IPS DF 19.7 (cell line): ENCODE measurements around the gene TIGD3.
"Not testable (repeated sequence)": the region's sequence is repeated elsewhere in the genome, so short reads cannot be mapped to it uniquely, and the experiment has no call there.

Source experiments
- DNase-seq: peaks from one replicate; pipeline ENCODE4 v3.0.0-alpha.2; 2013; ENCODE audit warnings: low read depth, low spot score

TIGD3 gene

DNA sequence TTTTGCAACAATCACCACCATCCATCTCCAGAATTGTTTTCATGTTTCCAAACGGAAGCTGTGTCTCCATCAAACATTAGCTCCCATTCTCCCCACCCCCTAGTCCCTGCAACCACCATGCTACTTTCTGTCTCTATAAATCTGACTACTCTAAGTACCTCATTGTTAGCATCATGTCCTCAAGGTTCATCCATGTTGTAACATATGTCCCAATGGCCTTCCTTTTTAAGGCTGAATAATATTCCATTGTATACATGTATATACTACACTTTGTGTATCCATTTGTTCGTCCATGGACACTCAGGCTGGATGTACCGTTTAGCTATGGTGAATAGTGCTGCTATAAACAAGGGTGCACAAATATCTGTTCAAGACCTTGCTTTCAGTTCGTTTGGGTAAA is 29.1 kb upstream of the TIGD3 start:
- DNase-seq, result no peak

DNA sequence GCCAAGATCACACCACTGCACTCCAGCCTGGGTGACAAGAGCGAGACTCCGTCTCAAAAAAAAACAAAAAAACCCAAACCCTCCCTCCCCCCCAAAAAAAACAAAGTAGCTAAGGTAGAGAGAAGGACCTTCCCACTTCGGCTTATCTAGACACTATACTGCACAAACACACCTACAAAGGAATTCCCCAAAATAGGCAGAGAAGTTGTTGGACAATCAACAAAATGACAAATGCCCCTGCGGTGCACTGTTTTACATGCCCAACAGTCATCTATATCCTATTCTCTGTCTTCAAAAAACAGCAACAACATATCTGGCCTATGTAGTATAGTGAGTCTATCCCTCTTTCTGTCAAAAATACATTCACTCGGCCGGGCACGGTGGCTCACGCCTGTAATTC is 27.5 kb upstream of the TIGD3 start:
- no peak for DNase-seq

DNA sequence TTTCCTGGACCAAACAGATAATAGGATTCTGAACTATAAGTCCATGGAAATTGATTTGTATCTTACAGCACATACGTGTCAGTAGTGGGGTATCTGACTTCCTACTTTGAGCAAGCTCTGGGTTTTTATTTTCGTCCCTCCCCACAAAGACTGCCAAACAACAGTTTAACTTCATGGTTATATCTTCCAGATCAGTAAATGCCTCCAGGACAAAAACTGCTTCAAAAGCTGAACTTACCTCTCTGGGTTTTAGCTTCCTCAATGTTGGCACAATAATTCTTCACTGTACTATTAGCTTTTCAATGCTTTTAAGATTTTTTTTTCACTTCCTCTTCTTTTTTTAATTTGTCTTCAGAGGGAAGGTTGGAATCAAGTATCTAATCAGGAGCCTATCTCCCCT is 25.1 kb upstream of the TIGD3 start:
- no peak for DNase-seq

- DNase-seq, result peak; percentile 78
These were observed 24.6 kb upstream of the TIGD3 start for GRCh38 chr11:65329944-65330403.

DNA sequence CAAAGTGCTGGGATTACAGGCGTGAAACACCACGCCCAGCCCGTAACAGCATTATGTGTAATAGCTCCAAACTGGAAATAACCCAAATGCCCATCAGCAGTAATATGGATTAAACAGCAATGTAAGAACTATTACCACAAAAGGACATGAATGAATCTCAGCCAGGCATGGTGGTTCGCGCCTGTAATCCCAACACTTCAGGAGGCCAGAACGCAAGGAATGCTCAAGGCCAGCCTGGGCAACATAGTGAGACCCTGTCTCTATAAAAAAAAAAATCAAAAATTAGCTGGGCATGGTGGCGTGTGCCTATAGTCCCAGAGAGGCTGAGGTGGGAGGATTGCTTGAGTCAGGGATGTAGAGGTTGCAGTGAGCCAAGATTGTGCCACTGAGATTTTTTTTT is 24.0 kb upstream of the TIGD3 start:
- DNase-seq, result no peak

GRCh38 chr11:65332591-65332990 is 22.0 kb upstream of the TIGD3 start:
- DNase-seq, result not testable (repeated sequence)

DNA sequence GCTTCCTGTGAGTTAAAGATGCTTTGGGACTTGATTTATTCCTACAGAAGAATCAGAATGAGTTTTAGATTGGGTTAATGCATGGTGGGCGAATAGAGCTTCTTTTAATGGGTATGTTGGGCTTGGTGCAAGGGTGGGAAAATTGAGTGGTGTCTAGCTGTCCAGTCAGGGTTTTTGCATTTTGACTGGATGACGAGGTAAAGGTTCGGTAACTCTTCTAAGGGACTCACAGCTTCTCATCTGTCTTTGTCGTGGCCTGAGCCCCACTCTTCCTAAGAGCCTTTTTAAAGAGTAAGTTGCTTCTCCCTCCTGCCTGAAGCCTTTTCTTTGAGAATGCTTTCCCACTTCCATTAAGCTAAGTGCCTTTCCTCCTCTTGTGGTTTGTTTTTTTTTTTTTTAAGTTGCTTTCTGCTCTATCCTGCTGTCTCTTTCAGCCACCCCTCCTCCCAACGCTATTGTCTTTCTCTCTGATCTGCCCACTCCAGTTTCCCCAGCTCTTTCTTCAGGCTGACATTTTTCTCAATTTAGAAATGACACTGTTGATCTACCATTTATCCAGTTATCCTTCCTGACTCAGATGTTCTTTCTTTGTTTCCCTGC is 19.8 kb upstream of the TIGD3 start:
- no peak for DNase-seq

DNA sequence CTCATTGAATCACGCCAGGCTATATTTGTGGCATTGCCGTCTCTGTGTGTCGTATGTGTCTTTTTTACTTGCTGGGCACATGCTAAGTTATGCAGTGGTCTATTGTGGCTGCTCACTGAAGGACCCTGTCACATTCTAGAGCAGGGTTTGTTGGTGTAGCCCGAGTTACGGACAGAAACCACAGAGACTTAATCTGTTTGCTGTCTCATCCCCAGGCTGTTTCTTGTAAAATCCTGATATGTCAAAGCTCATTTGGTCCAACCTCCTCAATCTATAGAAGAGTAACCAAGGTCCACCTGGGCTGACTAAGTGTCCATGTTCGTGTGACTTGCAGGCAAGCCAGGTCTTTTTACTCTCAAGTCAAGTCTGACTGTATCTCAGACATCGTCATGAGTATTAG is 15.9 kb upstream of the TIGD3 start:
- DNase-seq, result no peak

- DNase-seq, result no peak
These were observed 14.3 kb upstream of the TIGD3 start for GRCh38 chr11:65340226-65340625.

DNA sequence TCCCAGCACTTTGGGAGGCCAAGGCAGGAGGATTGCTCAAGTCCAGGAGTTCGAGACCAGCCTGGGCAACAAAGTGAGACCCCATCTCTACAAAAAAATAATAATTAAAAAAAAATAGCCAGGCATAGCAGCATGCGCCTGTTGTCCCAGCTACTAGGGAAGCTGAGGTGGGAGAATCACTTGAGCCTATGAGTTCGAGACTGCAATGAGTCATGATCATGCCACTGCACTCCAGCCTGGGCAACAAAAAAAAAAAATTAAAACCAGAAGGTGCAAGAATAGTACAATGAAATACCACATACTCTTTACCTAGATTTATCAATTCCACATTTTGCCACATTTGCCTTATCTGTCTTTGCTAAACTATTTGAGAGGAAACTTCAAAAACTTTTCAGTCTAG is 12.7 kb upstream of the TIGD3 start:
- DNase-seq, result no peak

- no peak for DNase-seq
These were observed 3.0 kb upstream of the TIGD3 start for GRCh38 chr11:65351511-65351910.

GRCh38 chr11:65352783-65353182 is 1.8 kb upstream of the TIGD3 start:
- no peak for DNase-seq

- DNase-seq, result no peak
These were observed 1.2 kb upstream of the TIGD3 start for GRCh38 chr11:65353376-65353775.

- no peak for DNase-seq
These were observed 669 bp upstream of the TIGD3 start for GRCh38 chr11:65353900-65354264.

DNA sequence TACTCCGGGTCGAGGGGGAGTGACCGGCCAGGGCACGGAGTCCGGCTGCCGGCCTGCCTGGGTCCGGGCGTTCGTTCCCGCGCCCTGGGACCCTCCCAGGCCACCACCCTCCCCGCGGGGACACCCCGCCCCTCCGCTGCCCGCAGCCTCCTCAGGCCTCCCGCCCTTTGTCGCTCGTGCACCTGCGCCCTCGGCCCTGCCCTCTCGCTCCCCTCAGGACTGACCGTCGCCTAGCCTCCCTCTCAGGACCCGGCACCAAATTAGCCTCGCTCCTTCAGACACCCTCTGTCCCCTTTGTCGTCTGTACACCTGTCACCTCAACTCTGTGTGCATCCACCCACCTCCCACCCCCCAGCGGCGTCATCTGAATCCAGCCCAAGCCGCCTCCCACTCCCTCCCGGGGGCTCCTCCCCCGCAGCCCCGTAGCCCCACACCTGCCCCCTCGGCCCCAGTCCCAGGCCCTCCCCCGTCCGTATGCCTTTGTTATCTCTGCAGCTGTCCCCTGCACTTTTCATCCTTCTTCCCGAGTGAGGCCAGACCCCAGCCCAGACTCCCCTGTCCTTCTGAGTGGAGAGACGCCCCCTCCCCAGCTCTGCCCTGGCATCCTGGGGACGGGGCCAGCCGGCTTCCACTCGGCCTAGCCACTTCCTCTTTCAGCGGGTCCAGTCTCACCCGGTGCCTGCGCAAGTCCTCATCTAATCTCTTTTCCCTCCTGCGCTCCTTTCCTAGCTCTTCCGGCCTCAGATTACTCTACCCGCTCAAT is 643 bp downstream of the TIGD3 start:
- DNase-seq, result no peak

DNA sequence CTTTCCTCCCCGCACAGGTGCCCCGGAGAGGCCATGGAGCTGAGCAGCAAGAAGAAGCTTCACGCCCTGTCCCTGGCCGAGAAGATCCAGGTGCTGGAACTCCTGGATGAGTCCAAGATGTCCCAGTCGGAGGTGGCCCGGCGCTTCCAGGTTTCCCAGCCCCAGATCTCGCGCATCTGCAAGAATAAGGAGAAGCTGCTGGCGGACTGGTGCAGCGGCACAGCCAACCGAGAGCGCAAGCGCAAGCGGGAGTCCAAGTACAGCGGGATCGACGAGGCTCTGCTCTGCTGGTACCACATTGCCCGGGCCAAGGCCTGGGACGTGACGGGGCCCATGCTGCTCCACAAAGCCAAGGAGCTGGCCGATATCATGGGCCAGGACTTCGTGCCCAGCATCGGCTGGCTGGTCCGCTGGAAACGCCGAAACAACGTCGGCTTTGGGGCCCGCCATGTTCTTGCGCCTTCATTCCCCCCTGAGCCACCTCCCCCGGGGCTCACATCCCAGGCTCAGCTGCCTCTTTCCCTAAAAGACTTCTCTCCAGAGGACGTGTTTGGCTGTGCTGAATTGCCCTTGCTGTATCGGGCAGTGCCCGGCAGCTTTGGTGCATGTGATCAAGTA is 1.3 kb downstream of the TIGD3 start:
- DNase-seq, result no peak

DNA sequence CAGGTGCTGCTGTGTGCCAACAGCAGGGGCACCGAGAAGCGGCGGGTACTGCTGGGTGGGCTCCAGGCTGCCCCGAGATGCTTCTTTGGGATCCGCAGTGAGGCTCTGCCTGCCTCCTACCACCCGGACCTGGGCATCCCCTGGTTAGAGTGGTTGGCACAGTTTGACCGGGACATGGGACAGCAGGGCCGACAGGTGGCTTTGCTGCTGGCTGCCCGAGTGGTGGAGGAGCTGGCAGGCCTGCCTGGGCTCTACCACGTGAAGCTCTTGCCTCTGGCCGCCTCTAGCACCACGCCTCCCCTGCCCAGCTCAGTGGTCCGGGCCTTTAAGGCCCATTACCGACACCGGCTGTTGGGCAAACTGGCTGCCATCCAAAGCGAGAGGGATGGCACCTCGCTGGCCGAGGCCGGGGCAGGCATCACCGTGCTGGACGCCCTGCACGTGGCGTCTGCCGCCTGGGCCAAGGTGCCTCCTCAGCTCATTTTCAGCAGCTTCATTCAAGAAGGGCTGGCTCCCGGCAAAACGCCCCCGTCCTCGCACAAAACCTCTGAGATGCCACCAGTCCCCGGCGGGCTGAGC is 1.9 kb downstream of the TIGD3 start:
- DNase-seq, result no peak

GRCh38 chr11:65357856-65358356 is 3.4 kb downstream of the TIGD3 start:
- DNase-seq, result no peak

GRCh38 chr11:65362320-65362931 is 7.9 kb downstream of the TIGD3 start:
- DNase-seq, result no peak

DNA sequence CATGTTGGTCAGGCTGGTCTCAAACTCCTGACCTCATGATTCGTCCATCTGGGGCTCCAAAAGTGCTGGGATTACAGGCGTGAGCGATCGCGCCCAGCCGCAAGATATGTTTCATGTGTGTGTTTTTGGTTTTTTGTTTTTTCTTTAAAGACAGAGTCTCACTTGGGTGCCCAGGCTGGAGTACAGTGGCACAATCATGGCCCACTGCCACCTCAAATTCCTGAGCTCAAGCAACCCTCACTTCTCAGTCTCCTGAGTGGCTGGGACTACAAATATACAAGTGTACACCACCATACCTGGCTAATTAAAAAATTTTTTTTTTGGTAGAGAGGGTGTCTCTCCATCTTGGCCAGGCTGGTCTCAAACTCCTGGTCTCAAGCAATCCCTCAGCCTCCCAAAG is 8.4 kb downstream of the TIGD3 start:
- no peak for DNase-seq

DNA sequence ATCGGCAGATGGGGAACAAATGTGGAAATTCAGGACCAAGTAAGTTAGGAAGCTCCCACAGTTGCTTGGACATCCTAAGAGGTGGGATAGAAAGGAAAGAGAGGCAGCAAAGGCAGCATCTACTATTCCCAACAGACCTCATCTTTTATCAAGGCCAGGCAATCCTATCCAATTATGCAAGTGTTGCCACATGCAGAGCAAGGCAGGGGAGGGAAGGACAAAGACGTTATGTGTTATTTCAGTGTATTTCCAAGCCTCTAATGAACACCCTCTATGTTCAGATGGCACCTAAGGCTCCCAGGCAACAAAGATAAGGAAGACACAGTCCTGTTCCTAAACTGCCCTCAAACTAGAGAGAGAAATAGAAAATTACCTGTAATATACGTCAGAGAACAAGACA is 9.2 kb downstream of the TIGD3 start:
- no peak for DNase-seq

DNA sequence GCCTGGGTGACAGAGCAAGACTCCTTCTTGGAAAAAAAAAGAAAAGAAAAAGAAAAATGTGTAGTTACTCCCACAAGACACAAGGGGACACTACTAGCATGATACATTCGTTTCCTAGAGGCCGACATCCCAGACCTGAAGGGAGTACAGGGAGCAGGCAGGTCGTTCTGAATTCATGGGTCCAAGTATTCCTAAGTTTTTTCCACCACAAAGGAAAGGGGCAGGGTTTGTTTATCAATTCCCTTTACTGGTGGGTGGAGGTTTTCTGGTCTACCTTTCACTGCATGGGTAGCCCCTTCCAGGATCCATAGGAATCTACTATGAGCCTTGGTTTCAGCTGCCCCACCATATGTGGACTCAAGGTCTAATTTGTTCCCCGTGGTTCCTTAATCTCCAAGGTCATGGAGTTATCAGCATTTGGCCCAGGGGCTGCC is 11.8 kb downstream of the TIGD3 start:
- DNase-seq, result peak; percentile 57
